HG03460 (cell line): Measurements from ENCODE around the gene SLC5A6.
"Not testable (repeated sequence)": the region's sequence is repeated elsewhere in the genome, so short reads cannot be mapped to it uniquely, and the experiment has no call there.

Experiments used
- ATAC-seq: cut with Tn5 transposase; IDR thresholded peaks from one replicate; pipeline ENCODE4 v1.9.1; 2021; ENCODE audit not compliant: unreplicated experiment

The SLC5A6 gene

DNA sequence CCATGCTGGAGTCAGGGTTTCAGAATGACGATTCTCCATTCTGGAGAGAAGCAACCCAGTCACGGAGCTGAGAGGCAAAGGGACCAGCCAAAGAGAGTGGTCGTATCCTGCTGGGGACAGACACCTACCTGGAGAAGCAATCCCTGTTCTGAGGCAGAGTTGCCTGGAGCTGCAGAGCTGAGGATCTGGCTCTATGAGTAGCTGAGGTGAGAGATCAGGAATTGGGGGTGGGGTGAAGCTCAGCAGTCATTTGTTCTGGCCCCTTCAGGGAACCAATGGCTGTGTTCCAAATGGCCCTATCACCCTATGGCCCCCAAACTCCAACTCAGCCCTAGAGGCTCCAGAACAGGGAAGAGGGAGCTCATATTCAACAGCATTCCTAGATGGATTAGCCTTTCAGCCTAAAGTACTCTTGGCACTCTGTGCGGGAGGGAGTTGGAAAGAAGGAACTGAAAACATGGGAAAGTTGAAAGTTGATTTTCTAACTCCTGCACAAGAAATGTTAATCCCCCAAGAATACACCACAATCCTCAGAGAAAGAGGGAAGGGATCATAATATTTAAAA is 3.5 kb downstream of the SLC5A6 start:
- ATAC-seq = no peak

- ATAC-seq = no peak
Observed at GRCh38 chr2:27206346-27206745, 5.7 kb downstream of the SLC5A6 start.

DNA sequence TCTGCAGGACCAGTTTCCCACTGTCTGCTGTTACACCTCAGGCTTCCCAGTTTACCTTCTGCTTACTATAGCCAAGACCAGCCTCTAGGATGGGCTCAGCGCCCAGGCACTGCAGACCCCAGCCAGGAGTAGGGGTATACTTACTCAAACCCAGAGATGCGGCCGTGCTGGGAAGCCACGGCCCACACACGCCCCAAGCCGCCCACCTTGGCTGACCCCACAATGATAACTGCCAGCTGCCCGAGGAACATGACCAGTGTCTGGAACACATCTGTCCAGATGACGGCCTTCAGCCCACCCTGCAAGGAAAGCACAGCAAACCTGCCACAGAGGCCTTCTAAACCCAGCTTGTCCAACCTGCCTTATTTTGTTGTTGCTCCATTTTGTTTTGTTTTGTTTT is 6.9 kb downstream of the SLC5A6 start:
- no peak for ATAC-seq

DNA sequence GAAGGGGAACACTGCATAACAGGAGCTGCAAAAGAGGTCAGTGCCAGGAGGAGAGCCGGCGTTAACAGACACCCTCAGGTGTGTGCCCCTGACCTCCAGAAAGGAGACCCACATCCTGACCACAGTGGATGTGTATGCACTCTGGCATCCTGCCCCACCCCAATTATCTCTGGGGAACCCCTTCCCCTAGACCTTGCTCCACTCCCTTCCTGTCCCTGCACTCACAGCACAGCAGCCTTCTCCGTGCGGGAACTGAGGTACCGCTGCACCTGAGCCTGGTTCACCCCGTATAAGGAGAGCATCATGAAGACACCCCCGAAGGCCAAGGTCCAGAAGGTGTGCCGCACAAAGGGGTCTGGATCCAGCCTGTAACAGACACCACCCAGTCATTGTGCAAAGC is 7.5 kb downstream of the SLC5A6 start:
- ATAC-seq = no peak

DNA sequence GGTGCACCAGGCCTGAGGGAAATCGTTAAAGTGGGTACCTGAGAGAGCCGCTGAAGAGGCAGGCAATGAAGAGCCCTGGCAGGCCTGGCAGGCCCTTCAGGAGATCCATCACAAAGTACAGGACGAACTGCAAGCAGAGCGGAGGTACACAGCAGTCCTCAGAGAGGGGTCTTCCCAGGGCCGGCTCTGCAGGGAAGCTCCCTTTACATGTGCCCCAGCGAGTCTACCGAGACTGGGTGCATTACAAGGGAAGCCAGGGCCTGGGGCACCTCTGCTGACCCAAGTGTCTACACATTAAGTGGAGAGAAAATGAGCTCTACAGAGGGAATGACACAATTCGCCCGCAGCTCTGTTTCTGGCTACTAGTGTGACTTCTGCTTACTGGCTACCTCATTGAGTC is 8.3 kb downstream of the SLC5A6 start:
- ATAC-seq = no peak

DNA sequence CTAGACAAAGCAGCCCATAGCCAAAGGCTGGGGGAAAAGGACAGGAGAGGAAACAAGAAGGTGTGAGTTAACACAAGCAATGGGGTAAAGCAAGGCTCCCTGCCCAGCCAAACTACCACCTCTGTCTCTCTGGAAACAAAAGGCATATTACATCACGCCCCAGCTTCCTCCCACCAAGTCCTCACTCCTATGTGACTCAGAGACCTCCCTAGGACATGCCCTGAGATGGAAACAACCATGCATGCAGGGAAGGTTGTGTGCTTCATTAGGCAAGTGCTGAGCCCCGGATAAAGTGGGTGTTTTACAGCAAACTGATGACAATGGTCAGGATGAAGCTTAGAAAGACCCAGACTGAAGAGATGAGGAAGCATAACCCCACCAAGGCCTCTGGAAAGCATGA is 9.2 kb downstream of the SLC5A6 start:
- ATAC-seq = no peak

DNA sequence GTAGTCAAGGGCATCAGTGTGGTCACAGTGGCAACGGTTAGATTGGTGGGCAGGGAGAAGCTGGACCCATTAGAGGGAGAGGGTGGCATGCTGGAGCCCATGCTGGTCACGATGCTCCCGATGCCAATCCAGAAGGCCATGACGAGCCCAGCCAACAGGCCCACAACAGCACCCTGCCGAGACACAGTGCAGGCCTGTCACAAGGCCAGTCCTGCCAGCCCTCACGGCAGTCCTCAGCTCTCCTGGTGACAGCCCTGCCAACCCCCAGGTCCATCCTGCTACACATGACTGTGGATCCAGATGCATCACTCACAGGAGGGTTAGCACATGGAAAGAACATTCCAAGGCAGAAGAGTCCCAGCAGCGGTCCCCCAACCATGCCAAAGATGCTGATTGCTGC is 10.4 kb downstream of the SLC5A6 start:
- no peak for ATAC-seq

- no peak for ATAC-seq
Observed at GRCh38 chr2:27199241-27199640, 12.8 kb downstream of the SLC5A6 start.

DNA sequence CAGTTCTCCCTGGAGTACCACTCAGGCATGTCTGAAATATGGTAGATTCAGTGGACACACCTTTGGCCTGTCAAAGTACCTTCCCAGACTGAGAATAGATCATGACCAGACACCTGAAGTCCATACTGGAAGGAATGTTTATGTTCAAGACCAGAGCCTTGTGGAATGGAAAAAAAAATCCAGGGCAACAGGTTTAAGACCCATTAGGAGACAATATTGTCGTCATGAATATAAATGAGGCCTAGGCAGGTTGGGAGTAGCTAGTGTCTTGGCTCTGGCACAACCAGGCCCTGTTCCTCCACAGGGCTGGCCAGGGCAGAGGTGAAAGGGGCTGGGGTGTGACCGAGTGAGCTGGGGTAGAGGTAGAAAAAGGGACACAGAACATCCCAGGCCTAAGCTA is 13.4 kb downstream of the SLC5A6 start:
- no peak for ATAC-seq

- ATAC-seq = not testable (repeated sequence)
Observed at GRCh38 chr2:27198068-27198467, 14.0 kb downstream of the SLC5A6 start.

DNA sequence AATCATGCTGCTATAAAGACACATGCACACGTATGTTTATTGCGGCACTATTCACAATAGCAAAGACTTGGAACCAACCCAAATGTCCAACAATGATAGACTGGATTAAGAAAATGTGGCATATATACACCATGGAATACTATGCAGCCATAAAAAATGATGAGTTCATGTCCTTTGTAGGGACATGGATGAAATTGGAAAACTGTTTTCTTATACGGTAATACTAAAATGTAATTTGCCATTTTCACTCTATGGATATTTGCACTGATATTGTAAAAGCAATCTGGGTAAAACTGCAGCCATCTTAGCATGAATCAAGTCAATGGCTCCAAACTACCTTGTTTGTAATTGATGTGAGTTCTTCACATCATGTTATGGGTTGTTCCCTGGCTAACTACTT is 16.3 kb downstream of the SLC5A6 start:
- ATAC-seq = not testable (repeated sequence)

DNA sequence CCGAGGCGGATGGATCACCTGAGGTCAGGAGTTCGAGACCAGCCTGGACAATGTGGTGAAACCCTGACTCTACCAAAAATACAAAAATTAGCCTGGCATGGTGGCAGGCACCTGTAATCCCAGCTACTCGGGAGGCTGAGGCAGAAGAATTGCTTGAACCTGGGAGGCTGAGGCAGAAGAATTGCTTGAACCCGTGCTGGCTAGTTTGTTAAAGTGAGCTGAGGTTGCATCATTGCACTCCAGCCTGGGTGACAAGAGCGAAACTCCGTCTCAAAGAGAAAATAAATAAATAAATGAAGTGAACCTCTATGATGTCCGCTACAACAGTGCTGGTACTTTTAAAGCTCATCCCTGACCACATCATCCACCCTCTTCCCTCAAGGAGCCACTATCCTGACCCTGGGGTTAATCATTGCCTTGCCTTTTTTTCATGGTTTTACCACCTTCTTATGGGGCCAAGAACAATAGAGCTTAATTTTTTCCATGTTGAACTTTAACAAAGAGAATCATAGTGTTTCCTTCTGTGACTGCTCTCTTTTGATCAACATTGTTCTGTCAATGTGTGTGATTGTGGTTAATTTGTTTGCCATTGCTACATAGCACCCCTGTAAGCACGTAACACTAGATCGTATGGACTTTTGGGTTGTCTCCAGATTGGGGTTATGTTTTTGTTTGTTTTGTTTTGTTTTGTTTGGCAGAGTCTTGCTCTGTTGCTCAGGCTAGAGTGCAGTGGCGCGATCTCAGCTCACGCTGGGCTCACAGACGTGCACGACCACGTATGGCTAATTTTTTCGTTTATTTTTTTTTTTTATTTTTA is 17.3 kb downstream of the SLC5A6 start:
- ATAC-seq = no peak

- ATAC-seq = no peak
Observed at GRCh38 chr2:27191070-27191829, 20.8 kb downstream of the SLC5A6 start.

- no peak for ATAC-seq
Observed at GRCh38 chr2:27189989-27190388, 22.1 kb downstream of the SLC5A6 start.

DNA sequence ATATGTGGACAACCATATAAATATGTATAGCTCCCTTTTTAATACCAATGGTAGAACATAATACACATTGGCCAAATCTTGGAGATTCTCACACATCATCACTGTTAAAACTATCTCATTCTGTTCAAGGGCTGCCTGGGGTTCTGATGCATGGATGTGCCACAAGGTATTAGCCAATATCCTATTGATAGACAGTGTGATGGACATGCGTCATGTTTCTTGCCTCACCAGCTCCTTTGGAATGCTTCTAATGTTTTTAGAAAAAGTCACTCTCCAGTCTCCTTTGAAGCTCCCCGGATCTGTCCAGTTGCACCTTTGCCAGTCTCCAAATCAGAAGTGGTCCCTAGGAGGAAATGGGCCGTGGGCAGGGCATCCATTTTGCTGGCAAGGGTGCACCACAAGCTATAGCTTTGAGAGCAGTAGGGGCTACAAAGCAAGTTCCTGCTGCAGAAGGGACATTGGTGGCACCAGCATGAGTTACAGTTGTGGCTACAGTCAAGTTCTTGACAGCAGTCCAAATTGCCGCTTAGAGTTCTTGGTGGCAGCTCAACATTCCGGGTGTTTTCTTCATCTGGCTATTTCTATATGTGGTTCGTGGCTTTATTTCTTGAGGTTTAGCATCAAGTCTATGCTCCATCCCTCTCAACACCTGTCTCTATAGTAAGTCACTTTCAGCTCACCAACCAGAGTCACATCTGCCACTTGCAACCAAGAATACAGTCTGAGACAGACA is 25.3 kb downstream of the SLC5A6 start:
- ATAC-seq = no peak

DNA sequence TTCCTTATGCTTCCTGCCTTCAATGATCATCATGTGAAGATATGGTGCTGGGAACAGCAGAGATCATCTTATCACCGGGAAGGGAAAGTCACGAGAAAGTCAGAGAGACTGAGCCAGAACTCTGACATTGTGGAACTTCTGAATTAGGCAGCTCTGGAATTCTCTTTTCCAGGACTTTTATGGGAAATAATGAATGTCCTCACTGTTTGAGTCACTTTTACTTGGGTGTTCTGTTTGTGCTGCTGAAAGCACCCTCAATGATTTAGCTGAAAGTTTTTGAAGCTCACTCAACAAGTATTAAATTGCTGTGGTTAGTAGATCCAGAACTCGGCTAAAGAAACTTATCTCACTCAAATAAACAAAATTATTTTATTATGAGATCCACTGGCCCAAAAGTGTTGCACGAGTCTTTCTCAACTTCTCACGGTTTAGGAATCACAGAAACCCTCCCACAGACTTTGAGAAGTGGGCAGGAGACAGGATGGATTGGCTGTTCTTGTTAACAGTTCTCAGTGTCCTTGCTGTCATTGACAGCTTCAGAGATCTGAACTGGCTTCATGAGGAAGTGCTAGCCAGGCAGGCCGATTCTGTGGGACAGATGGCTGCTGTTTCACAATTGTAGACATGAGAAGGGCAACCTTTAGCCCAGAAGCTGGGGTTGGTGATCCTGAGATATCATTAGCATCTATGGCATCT is 26.6 kb downstream of the SLC5A6 start:
- ATAC-seq = no peak

- ATAC-seq = no peak
Observed at GRCh38 chr2:27184115-27184514, 28.0 kb downstream of the SLC5A6 start.

DNA sequence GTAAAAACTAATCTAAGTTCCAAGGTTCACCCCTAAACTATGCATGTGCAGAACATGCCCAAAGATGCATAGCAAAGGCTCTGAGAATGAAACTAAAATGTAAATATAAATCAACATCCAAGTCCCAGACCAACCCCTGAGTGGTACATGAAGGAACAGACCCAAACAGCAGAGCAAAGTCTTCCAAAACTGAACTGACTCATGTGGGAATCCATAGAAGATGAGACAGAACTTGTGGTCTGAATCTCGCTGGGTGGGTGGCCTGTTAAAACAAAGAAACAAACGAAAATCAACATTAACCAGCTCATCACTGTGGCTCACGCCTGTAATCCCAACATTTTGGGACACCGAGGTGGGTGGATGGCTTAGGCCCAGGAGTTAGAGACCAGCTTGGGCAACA is 29.7 kb downstream of the SLC5A6 start:
- no peak for ATAC-seq

DNA sequence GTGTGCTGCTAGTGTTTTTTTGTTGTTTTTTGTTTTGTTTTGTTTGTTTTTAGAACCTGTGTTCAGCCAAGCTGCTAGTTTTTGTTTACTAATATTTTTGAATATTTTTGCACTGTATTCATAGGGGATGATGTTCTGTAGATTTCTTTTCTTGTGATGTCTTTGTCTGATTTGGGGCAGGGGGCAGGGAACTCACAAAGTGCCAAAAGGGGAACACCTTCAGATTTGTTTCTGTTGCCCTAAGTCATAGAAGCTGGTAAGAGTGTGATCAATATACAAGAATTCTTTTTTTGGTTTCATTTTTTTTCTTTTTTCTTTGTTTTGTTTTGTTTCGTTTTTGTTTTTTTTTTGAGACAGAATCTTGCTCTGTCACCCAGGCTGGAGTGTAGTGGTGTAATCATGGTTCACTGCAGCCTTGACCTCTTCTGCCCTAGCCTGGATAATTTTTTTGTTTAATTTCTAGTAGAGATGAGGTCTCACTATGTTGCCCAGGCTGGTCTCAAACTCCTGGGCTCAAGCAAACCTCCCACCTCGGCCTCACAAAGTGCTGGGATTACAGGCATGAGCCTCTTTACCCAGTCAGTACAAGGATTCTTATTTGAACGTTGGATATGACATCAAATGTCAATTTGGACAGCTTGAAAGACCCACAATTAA is 32.6 kb downstream of the SLC5A6 start:
- ATAC-seq = no peak

- ATAC-seq = no peak
Observed at GRCh38 chr2:27178469-27178868, 33.6 kb downstream of the SLC5A6 start.
